Measurements from ENCODE around the gene SPACA6. TPM values are rescaled to one million over a fixed set of nuclear protein-coding genes. Genes with fewer than 3 reads are reported as not detected.
A peak's percentile ranks its signal among the peaks of the same experiment; 100 is the strongest.

Gene SPACA6
- total and polyA plus RNA-seq, 9 of the 15 experiments (the other 6 are each of a cell fraction or from before 2014, with no cell fraction given), result 1.3 to 17.3 (median 6.2) TPM

DNA sequence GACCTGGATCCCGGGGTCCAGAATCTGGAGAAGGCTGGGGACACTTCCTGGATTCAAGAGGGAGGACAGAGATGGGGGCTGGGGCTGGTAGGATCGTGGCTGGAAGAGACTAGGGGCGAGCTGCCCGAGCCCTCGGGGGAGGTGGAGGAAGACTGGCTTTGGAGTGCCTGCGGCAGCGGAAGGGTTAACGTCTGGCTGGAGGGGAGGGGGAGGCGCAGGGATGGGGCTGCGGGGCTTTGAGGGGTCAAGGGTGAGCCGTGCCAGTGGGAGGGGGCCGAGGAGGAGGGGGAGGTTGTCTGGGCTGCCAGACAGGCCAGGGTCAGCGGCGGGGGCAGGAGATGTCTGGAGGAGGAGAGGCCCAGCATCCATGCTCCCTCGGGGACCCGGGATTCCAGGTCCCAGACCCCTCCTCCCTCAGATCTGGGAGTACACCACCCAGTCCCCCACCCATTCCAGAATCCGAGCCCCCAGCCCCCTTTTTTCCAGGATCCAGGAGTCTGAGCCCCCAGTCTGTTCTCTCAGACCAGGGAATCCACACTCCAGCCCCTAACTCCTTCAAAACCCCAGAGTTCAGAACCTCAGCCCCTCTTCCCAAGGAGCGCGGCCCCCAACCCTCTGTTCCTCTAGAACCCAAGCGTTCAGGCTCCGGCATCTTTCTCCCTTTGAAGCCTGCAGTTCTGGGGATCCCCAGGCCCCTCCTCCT is 3.2 kb upstream of the SPACA6 start (continued):
- no peak for TF ChIP-seq TOE1 (IDR thresholded peaks at IDR 0.05; ENCODE audit: borderline replicate concordance)
- TF ChIP-seq TOE1 (CRISPR knock-in tag; IDR thresholded peaks at IDR 0.05; ENCODE audit: borderline replicate concordance, low read depth), result no peak
- TF ChIP-seq ZNF253 (CRISPR knock-in tag; conservative IDR thresholded peaks at IDR 0.05), result no peak
- TF ChIP-seq, protein P1, sequence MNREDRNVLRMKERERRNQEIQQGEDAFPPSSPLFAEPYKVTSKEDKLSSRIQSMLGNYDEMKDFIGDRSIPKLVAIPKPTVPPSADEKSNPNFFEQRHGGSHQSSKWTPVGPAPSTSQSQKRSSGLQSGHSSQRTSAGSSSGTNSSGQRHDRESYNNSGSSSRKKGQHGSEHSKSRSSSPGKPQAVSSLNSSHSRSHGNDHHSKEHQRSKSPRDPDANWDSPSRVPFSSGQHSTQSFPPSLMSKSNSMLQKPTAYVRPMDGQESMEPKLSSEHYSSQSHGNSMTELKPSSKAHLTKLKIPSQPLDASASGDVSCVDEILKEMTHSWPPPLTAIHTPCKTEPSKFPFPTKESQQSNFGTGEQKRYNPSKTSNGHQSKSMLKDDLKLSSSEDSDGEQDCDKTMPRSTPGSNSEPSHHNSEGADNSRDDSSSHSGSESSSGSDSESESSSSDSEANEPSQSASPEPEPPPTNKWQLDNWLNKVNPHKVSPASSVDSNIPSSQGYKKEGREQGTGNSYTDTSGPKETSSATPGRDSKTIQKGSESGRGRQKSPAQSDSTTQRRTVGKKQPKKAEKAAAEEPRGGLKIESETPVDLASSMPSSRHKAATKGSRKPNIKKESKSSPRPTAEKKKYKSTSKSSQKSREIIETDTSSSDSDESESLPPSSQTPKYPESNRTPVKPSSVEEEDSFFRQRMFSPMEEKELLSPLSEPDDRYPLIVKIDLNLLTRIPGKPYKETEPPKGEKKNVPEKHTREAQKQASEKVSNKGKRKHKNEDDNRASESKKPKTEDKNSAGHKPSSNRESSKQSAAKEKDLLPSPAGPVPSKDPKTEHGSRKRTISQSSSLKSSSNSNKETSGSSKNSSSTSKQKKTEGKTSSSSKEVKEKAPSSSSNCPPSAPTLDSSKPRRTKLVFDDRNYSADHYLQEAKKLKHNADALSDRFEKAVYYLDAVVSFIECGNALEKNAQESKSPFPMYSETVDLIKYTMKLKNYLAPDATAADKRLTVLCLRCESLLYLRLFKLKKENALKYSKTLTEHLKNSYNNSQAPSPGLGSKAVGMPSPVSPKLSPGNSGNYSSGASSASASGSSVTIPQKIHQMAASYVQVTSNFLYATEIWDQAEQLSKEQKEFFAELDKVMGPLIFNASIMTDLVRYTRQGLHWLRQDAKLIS (CRISPR knock-in tag; IDR thresholded peaks at IDR 0.05), result no peak
- peak; percentile 49; the same call in 1 of the 2 replicates for TF ChIP-seq MTA1 (IDR thresholded peaks at IDR 0.05; ENCODE audit: borderline replicate concordance)
- TF ChIP-seq MTF1 (CRISPR knock-in tag; IDR thresholded peaks at IDR 0.05; ENCODE audit: borderline replicate concordance), result no peak
- no peak for TF ChIP-seq ZNF316 (IDR thresholded peaks at IDR 0.05)
- no peak for TF ChIP-seq CTBP1 (IDR thresholded peaks at IDR 0.05; ENCODE audit: borderline replicate concordance)
- no peak for TF ChIP-seq FUS (optimal IDR thresholded peaks at IDR 0.05; ENCODE audit: low read depth, low read length)
- TF ChIP-seq BRCA1 (IDR thresholded peaks at IDR 0.05), result no peak
- TF ChIP-seq BRCA1 (CRISPR knock-in tag; IDR thresholded peaks at IDR 0.05), result no peak
- no peak for TF ChIP-seq SP2 (IDR thresholded peaks at IDR 0.05; ENCODE audit: extremely low read depth, low read depth, low read length, poor library complexity, severe bottlenecking)
- no peak for TF ChIP-seq NONO (IDR thresholded peaks at IDR 0.05; ENCODE audit: low read depth in 2 of 2, low read length in 1 of 2)
- TF ChIP-seq DNMT1 (IDR thresholded peaks at IDR 0.05), result no peak
- TF ChIP-seq NFIC (IDR thresholded peaks at IDR 0.05), result no peak
- TF ChIP-seq, protein P2, sequence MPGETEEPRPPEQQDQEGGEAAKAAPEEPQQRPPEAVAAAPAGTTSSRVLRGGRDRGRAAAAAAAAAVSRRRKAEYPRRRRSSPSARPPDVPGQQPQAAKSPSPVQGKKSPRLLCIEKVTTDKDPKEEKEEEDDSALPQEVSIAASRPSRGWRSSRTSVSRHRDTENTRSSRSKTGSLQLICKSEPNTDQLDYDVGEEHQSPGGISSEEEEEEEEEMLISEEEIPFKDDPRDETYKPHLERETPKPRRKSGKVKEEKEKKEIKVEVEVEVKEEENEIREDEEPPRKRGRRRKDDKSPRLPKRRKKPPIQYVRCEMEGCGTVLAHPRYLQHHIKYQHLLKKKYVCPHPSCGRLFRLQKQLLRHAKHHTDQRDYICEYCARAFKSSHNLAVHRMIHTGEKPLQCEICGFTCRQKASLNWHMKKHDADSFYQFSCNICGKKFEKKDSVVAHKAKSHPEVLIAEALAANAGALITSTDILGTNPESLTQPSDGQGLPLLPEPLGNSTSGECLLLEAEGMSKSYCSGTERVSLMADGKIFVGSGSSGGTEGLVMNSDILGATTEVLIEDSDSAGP (CRISPR knock-in tag; IDR thresholded peaks at IDR 0.05), result no peak
- no peak for TF ChIP-seq TGIF2 (CRISPR knock-in tag; IDR thresholded peaks at IDR 0.05)
- TF ChIP-seq, protein P3, sequence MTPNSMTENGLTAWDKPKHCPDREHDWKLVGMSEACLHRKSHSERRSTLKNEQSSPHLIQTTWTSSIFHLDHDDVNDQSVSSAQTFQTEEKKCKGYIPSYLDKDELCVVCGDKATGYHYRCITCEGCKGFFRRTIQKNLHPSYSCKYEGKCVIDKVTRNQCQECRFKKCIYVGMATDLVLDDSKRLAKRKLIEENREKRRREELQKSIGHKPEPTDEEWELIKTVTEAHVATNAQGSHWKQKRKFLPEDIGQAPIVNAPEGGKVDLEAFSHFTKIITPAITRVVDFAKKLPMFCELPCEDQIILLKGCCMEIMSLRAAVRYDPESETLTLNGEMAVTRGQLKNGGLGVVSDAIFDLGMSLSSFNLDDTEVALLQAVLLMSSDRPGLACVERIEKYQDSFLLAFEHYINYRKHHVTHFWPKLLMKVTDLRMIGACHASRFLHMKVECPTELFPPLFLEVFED (CRISPR knock-in tag; conservative IDR thresholded peaks at IDR 0.05), result no peak
- peak; percentile 34 for TF ChIP-seq CBFA2T3 (IDR thresholded peaks at IDR 0.05)
- TF ChIP-seq FOXJ3 (CRISPR knock-in tag; IDR thresholded peaks at IDR 0.05), result no peak
